Measurements from ENCODE around the gene DLG4.

Gene DLG4

GRCh38 chr17:7218166-7218565 is 1.5 kb downstream of the DLG4 start:
- H3K4me1 Mint-ChIP-seq = peaks cover 50% of the 10 kb centered on the region
- H3K9me3 Mint-ChIP-seq = no peaks in the 10 kb centered on the region
- ATAC-seq (ENCODE audit: low read depth) (no peak), DNase-seq (ENCODE audit: low spot score in 2 of 2) (no peak)
- no peaks in the 10 kb centered on the region for H3K36me3 Mint-ChIP-seq
- no peak overlapping the region for H3K27ac Mint-ChIP-seq
- H3K4me3 Mint-ChIP-seq = peak overlapping the region; percentile 46
- peaks cover 6% of the 10 kb centered on the region for H3K27me3 Mint-ChIP-seq

GRCh38 chr17:7217113-7217987 is 2.3 kb downstream of the DLG4 start:
- Mint-ChIP-seq H3K36me3 (no peaks in the 10 kb centered on the region), H3K4me1 (peaks cover 50% of the 10 kb centered on the region), H3K9me3 (no peaks in the 10 kb centered on the region), H3K27ac (no peak overlapping the region), H3K27me3 (peaks cover 6% of the 10 kb centered on the region), H3K4me3 (peak overlapping the region; percentile 47)
- no peak for ATAC-seq (ENCODE audit: low read depth)
- DNase-seq (ENCODE audit: low spot score in 2 of 2) = no peak

DNA sequence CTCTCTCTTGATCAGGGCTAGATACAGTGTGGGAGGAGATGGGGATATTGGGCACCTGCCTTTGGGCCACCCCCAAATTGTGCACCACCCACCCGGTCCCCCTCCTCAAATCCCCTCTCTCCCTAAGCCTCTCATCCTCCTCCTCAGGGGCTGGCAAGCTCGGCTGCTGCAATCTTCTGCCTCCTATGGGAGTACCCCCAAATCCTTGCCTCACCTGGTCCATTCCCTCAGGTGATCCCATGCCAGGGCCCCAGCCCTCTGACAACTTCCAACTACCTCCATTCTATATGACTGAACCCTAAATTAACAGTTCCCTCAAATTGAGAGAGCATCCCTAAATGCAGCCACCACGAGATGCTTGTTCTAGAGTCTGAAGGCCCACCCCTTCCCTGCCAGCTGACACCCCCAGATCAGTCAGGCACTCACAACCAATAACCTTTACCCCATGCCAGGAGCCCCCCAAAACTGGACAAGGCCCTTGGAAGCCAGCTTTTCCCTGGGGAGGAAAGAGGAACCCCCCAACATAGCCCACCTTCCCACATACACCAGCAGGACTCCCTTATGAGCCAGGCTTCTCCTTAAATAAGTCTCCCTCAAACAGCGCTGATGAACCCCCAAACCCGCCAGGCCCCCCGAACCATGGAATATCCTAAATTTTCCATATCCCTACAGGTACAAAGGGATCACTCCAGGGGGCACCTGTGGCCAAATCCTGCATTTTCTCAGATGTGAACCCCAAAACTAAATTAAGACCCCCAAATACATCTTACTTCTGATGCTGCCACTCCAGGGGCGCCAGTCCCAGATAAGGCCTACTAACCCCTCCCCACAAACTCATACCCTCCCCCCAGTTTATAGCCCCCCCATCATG is 3.2 kb downstream of the DLG4 start:
- H3K36me3 Mint-ChIP-seq = no peaks in the 10 kb centered on the region
- H3K4me1 Mint-ChIP-seq = peaks cover 48% of the 10 kb centered on the region
- ATAC-seq (ENCODE audit: low read depth) = no peak
- peaks cover 9% of the 10 kb centered on the region for H3K27me3 Mint-ChIP-seq
- peak overlapping the region; percentile 90 for H3K27ac Mint-ChIP-seq
- DNase-seq (ENCODE audit: low spot score in 2 of 2) = no peak
- no peaks in the 10 kb centered on the region for H3K9me3 Mint-ChIP-seq
- peak overlapping the region; percentile 21 for H3K4me3 Mint-ChIP-seq

DNA sequence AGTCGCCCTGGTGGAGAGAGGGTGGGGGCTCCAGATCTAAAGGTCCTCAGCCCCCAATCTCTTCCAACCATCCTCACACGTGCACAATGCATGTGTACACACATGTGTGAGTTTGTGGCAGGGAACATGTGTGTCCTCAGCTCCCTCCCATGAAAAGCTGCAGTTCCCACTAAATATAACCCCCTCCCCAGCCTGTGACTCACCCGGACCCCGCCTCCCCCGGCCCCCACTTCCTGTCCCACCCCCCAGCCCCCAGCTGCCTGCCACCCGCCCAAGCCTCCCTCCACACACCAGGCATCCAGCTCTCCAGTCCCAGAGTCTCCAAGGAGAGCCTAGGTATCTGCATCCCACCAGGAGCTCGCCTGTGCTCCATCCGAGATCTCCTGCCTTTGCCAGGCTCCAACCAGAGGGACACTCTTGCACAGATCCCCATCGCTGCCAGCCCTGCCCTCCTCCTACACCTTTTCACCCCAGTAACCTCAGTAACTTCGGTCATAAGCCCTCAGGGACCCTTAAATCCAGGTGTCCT is 3.9 kb downstream of the DLG4 start:
- Mint-ChIP-seq H3K36me3 (no peaks in the 10 kb centered on the region), H3K4me3 (peak overlapping the region; percentile 21), H3K9me3 (no peaks in the 10 kb centered on the region), H3K27me3 (peaks cover 9% of the 10 kb centered on the region), H3K27ac (peak overlapping the region; percentile 90), H3K4me1 (peaks cover 42% of the 10 kb centered on the region)
- no peak for ATAC-seq (ENCODE audit: low read depth)
- DNase-seq (ENCODE audit: low spot score in 2 of 2) = no peak

DNA sequence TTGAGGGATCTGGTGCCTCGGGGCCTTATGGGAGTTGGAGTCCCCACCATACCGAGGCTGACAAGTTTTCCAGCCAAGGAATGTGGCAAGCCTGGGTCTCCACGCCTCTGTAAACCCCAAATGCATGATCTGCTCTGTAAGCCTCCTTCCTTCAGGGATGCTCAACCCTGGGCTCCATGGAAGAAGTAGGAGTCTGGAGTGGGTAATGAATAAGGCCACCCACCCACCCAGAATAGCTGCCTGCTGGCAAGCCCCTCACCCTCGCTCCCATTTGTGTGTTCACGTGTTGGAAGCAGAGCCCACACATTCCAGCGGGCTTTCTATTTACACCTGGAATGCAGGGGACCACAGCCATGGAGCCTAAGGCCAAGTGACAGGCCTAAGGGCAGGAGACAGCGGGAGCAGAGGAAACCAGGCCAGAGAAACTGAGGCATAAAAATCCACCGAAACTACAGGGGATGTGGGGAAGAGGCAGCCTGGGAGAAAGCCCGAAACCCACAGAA is 4.4 kb downstream of the DLG4 start:
- H3K27ac Mint-ChIP-seq = peak overlapping the region; percentile 98
- peak overlapping the region; percentile 96 for H3K4me3 Mint-ChIP-seq
- H3K36me3 Mint-ChIP-seq = no peaks in the 10 kb centered on the region
- H3K4me1 Mint-ChIP-seq = peaks cover 38% of the 10 kb centered on the region
- peaks cover 9% of the 10 kb centered on the region for H3K27me3 Mint-ChIP-seq
- no peaks in the 10 kb centered on the region for H3K9me3 Mint-ChIP-seq
- ATAC-seq (ENCODE audit: low read depth) (no peak), DNase-seq (ENCODE audit: low spot score in 2 of 2) (no peak)

GRCh38 chr17:7214300-7215135 is 5.1 kb downstream of the DLG4 start:
- Mint-ChIP-seq H3K4me1 (peaks cover 37% of the 10 kb centered on the region), H3K27me3 (peaks cover 9% of the 10 kb centered on the region)
- peak; percentile 80 for ATAC-seq (ENCODE audit: low read depth)

DNA sequence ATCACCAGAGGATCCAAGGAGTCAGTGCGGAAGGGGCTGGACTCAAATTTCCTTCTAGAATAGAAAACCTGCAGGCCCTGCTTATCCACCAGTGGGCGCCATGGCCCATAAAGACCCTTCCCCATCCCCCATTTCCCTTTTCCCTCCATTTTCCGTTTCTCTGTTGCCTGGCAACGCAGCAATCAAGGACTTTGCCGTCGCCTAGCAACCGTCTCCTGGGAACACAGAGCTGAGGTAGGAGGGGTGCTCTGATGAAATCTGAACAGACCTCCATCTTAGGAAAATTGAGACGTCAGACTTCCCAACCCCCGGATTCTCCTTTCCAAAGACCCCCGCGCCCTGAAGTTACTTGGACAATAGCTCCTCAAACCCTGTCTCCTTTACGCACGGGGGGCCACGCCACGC is 5.7 kb downstream of the DLG4 start:
- H3K27me3 Mint-ChIP-seq = peaks cover 9% of the 10 kb centered on the region
- no peaks in the 10 kb centered on the region for H3K9me3 Mint-ChIP-seq
- no peaks in the 10 kb centered on the region for H3K36me3 Mint-ChIP-seq
- H3K4me3 Mint-ChIP-seq = peak overlapping the region; percentile 96
- ATAC-seq (ENCODE audit: low read depth) (peak; percentile 18), DNase-seq (ENCODE audit: low spot score in 2 of 2) (peak in 1 of 2 donors; percentile 75)
- peaks cover 34% of the 10 kb centered on the region for H3K4me1 Mint-ChIP-seq
- H3K27ac Mint-ChIP-seq = peak overlapping the region; percentile 98

More at GRCh38 chr17:7214300-7215135, 5.1 kb downstream of the DLG4 start:
- Mint-ChIP-seq H3K36me3 (no peaks in the 10 kb centered on the region), H3K9me3 (no peaks in the 10 kb centered on the region), H3K4me3 (peak overlapping the region; percentile 96), H3K27ac (peak overlapping the region; percentile 98)
- DNase-seq (ENCODE audit: low spot score in 2 of 2) = peak; percentile 97 to 99

DNA sequence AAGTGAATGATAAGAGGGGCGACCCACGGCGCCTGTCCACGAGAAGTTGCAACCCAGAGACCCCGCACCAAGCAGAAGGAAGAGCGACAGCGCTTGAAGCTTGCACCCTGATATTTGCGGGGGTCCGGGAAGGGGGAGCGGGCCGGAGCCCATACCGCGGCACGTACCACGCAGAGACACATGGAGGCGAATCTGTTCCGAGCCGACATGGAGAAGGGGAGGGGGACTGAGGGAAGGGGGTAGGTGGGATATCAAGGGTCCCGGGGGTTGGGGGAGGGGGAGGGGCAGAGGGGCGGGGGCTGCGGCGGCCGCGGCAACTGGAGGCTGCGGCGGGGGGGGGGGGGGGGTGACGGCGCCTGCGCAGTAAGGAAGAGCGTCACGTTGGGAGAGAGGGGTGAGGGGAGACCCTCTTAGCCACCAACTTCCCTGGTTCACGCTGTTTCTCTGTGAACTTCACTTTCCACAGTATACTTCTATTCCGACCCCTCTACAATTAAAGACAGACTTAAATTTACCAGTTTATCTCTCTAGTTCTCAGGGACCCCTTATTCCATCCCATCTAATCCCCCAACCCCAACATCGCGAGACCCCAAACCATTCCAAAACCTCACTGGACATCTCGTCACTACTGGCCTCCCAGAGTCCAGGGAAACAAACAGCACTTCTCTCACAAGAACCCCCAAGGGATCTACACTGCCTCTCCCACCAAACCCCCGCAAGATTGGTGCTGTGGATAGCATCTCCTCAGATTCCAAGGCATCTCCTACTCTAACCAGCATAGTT is 8.0 kb downstream of the DLG4 start:
- ATAC-seq (ENCODE audit: low read depth) = no peak
- Mint-ChIP-seq H3K27ac (no peak overlapping the region), H3K4me1 (peaks cover 39% of the 10 kb centered on the region), H3K4me3 (no peak overlapping the region), H3K36me3 (no peaks in the 10 kb centered on the region), H3K9me3 (no peaks in the 10 kb centered on the region), H3K27me3 (peaks cover 14% of the 10 kb centered on the region)
- no peak for DNase-seq (ENCODE audit: low spot score in 2 of 2)

DNA sequence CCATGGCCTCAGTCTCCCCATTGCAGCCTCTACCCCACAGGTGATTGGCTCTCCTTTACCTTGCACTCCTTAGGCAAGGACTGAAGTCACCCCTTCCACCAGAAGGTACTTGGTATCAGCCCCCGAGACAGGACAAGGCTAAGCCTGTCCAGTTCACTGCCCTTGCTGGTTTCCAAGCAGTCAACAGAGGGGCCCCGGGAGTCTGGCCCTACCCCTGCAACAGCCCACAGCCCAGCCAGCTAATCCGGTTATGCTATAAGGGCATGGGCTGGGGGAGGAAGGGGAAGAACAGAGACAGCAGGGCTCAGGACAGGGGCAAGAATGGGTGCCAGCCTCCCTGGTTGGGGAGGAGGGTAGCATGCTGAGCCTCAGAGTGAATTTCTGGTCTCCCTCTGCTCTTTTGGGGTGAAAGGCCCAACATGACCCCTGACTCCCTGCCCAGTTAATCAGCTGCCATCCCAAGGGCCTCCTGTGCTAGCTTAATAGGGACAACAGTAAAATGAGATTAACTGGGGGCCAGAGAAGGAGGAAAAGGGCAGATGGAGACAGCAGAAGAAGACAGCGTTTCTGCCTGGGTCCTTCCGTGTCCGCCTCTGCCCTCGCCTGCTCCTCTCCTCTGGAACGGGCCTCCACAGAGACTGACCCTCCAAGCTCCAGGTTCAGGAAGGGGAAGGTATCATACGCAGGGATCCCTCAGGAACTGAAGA is 10.7 kb downstream of the DLG4 start:
- ATAC-seq (ENCODE audit: low read depth) = no peak
- no peak overlapping the region for H3K4me3 Mint-ChIP-seq
- H3K27ac Mint-ChIP-seq = peak overlapping the region; percentile 73

DNA sequence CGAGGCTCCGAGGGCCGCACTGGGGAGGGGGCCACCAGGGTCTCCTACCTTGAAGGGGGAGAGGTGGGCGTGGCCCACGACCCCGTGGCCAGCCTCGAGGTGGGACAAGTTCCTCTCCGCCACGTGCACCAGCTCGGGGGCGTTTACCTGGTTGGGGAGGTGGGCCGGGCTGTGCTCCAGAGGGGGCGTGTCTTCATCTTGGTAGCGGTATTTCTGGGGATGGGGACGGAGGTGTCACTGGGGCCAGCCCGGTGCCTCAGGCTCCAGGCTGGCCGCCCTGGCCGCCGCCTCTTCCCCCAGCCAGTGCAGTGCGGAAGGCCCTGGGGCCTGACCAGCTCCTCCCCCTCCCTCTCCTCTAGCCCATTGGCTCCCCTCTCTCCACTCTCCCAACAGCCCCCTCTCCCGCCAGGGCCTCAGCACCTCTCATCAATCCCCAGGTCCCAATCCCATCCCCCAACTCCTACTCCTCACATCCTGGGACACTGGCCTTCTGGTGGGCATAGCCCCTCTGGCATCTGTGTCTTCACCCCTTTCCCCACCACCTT is 11.5 kb downstream of the DLG4 start:
- Mint-ChIP-seq H3K27ac (peak overlapping the region; percentile 73), H3K27me3 (peaks cover 8% of the 10 kb centered on the region), H3K4me3 (no peak overlapping the region), H3K36me3 (no peaks in the 10 kb centered on the region), H3K9me3 (no peaks in the 10 kb centered on the region), H3K4me1 (peaks cover 33% of the 10 kb centered on the region)
- DNase-seq (ENCODE audit: low spot score in 2 of 2) (no peak), ATAC-seq (ENCODE audit: low read depth) (no peak)

More for the DNA sequence above, 10.7 kb downstream of the DLG4 start:
- no peaks in the 10 kb centered on the region for H3K36me3 Mint-ChIP-seq
- no peak for DNase-seq (ENCODE audit: low spot score in 2 of 2)
- peaks cover 39% of the 10 kb centered on the region for H3K4me1 Mint-ChIP-seq
- peaks cover 9% of the 10 kb centered on the region for H3K27me3 Mint-ChIP-seq
- H3K9me3 Mint-ChIP-seq = no peaks in the 10 kb centered on the region

DNA sequence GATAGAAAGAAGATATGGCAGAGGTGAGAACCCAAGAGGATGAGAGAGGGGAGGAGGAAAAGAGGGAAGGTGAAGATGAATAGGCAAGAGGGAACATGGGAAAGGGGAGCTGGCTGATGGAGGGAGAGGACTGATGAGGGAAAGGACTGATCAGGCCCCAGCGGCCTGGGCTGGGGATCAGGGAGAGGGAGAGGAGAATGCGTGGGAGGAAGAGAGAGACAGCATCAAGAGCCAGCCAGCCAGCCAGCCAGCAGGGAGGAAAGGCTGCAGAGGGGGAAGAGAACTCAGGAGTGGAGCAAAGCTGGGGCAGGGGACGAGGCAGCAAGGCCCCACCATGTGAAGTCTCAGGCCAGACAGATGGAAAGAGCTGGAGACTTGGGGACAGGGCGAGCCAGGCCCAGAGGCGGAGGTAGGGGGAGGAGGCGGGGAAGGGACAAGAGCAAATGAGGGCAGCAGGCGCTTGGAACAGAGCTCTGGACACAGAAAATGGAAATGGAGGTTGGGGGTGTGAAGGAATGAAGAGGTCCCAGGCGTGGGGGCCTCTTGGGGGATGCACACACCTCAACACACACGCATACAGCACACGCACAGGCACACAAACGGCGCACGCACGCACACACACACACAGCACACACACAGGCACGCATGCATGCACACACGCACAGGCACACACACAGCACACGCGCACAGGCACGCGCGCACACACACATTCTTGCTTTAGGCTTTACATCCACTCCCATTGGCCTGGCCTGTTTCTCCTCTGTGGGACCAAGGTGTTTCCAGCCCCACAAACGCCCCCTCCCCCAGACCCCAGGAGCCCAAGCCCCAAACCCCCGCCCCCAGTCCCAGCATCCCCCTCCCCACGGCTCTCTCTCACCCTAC is 12.3 kb downstream of the DLG4 start:
- Mint-ChIP-seq H3K4me3 (no peak overlapping the region), H3K36me3 (no peaks in the 10 kb centered on the region)

More for the DNA sequence above, 12.3 kb downstream of the DLG4 start:
- H3K27me3 Mint-ChIP-seq = peaks cover 8% of the 10 kb centered on the region
- H3K27ac Mint-ChIP-seq = peak overlapping the region; percentile 95
- ATAC-seq (ENCODE audit: low read depth) = no peak
- H3K4me1 Mint-ChIP-seq = peaks cover 33% of the 10 kb centered on the region
- DNase-seq (ENCODE audit: low spot score in 2 of 2) = no peak
- H3K9me3 Mint-ChIP-seq = no peaks in the 10 kb centered on the region

Data from memory B cell (primary cell).